Thyroid gland (tissue), 4 donors: ENCODE results near the gene ZNF10. TPM values are rescaled to one million over a fixed set of nuclear protein-coding genes. Genes with fewer than 3 reads are reported as not detected.

ENCODE experiments used
- DNase-seq, 2 donors: peaks; one replicate each; pipeline ENCODE4 v3.0.0-alpha.2; 2019
- H3K27ac ChIP-seq, 3 donors: fragments of 200-600 bp; sonication (generic); 1 replicate in 2 of 3; 2 replicates in 1 of 3; pipeline ENCODE4 v1.5.1; 2016 to 2019; ENCODE audit warnings: mild to moderate bottlenecking in 1 of 3, moderate library complexity in 1 of 3
- H3K27me3 ChIP-seq: fragments of 200-600 bp; sonication (generic); one replicate; pipeline ENCODE4 v1.5.1; 2019
- H3K36me3 ChIP-seq, 2 donors: fragments of 200-600 bp; sonication (generic); one replicate each; pipeline ENCODE4 v1.5.1; 2016 to 2019
- H3K4me1 ChIP-seq, 2 donors: fragments of 200-600 bp; sonication (generic); one replicate each; pipeline ENCODE4 v1.5.1; 2017 to 2019
- H3K4me3 ChIP-seq, 3 donors: fragments of 200-600 bp; sonication (generic); replicated peaks in 1 of 3; 1 replicate in 2 of 3; 2 replicates in 1 of 3; pipeline ENCODE4 v1.5.1; 2016; ENCODE audit warnings: mild to moderate bottlenecking in 1 of 3
- H3K9me3 ChIP-seq: fragments of 200-600 bp; sonication (generic); one replicate; pipeline ENCODE4 v1.5.1; 2017
- POLR2A ChIP-seq, 2 donors: fragments of 450-650 bp; IDR thresholded peaks; one replicate each; pipeline ENCODE4 v1.6.1; 2017; ENCODE audit warnings: antibody characterized with exemption in 2 of 2, mild to moderate bottlenecking in 2 of 2, moderate library complexity in 1 of 2
- WGBS, 2 donors: methylation state at CpG; one replicate each; pipeline ENCODE4 v1.1.5; 2017; 5-methylcytosine and 5-hydroxymethylcytosine counted together
- intact Hi-C: fragments of 100-400 bp; cut with DNase I; formaldehyde crosslinking; loops from one replicate; pipeline ENCODE4 v1.15.1; 2023
- total RNA-seq, 4 donors: library from RNA; depleted of rRNA; stranded (reverse); fragments of >200 nt; gene quantifications; one replicate each; pipeline ENCODE4 v1.2.3, GENCODE V29; 2016
- TF ChIP-seq, protein P1 (sequence below), 6 experiments: fragments of 200-600 bp in 3 of 6; fragments of 450-650 bp in 3 of 6; sonication (generic) in 3 of 6; IDR thresholded peaks; one replicate each; pipeline ENCODE4 v1.5.1; 2016 to 2019; ENCODE audit warnings: antibody characterized with exemption in 6 of 6, mild to moderate bottlenecking in 2 of 6, inconsistent platforms in 1 of 6, moderate library complexity in 1 of 6

The ZNF10 gene
- total RNA-seq, 4 donors from 2014 or later = 27.8 to 50.0 (median 37.6) TPM

DNA sequence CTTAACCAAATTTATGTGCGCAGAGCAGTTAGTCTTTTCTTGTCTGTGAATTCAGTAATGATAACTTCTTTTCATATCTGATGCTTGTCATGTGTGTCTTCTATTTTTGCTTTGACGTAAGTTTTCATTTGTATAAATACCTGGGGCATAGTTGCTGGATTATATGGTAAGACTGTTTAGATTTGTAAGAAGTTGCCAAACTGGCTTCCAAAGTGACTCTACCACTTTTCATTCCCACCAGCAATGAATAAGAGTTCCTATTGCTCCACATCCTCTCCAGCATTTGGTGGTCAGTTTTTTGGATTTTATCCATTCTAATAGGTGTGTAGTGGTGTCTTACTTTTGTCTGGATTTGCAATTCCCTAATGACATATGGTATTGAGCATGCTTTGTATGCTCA lies 59.7 kb downstream of the ZNF10 start:
- no peak for DNase-seq
- Histone ChIP-seq H3K27me3 (no peaks in the 10 kb centered on the region), H3K4me1 (no peaks in the 10 kb centered on the region), H3K27ac (no peak overlapping the region), H3K4me3 (no peak overlapping the region), H3K36me3 (peaks cover 92 to 93% of the 10 kb centered on the region in 2 donors), H3K9me3 (no peaks in the 10 kb centered on the region)
- intact Hi-C loops = no loop called here
- WGBS, 2 donors = 98 to 99% methylated on average over 2 of the region's 2 CpGs
- no peak for TF ChIP-seq POLR2A (IDR thresholded peaks at IDR 0.05)
- TF ChIP-seq, protein P1, sequence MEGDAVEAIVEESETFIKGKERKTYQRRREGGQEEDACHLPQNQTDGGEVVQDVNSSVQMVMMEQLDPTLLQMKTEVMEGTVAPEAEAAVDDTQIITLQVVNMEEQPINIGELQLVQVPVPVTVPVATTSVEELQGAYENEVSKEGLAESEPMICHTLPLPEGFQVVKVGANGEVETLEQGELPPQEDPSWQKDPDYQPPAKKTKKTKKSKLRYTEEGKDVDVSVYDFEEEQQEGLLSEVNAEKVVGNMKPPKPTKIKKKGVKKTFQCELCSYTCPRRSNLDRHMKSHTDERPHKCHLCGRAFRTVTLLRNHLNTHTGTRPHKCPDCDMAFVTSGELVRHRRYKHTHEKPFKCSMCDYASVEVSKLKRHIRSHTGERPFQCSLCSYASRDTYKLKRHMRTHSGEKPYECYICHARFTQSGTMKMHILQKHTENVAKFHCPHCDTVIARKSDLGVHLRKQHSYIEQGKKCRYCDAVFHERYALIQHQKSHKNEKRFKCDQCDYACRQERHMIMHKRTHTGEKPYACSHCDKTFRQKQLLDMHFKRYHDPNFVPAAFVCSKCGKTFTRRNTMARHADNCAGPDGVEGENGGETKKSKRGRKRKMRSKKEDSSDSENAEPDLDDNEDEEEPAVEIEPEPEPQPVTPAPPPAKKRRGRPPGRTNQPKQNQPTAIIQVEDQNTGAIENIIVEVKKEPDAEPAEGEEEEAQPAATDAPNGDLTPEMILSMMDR (IDR thresholded peaks at IDR 0.05) = no peak

DNA sequence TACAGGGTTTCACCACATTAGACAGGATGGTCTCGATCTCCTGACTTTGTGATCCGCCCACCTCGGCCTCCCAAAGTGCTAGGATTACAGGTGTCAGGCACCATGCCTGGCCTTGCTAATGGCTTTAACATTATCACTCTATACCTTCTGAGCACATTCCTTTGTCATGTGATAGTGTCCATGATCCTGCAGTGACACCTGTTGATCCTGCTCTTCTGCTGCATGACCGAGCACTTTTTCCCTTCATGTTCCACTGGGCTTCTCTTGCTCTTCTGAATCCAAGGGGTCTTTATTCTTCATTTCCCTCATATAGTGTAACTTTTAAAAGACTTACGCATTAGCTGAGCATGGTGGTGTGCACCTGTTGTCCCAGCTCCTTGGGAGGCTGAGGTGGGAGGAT lies 62.4 kb downstream of the ZNF10 start:
- Histone ChIP-seq H3K9me3 (no peaks in the 10 kb centered on the region), H3K4me3 (no peak overlapping the region), H3K27me3 (no peaks in the 10 kb centered on the region), H3K27ac (no peak overlapping the region), H3K36me3 (peaks cover 84 to 88% of the 10 kb centered on the region in 2 donors), H3K4me1 (no peaks in the 10 kb centered on the region)
- no peak for DNase-seq
- no peak for TF ChIP-seq POLR2A (IDR thresholded peaks at IDR 0.05)
- TF ChIP-seq, protein P1 (IDR thresholded peaks at IDR 0.05) = no peak
- intact Hi-C loops = no loop called here
- 95 to 99% methylated on average over 5 of the region's 5 CpGs for WGBS, 2 donors

DNA sequence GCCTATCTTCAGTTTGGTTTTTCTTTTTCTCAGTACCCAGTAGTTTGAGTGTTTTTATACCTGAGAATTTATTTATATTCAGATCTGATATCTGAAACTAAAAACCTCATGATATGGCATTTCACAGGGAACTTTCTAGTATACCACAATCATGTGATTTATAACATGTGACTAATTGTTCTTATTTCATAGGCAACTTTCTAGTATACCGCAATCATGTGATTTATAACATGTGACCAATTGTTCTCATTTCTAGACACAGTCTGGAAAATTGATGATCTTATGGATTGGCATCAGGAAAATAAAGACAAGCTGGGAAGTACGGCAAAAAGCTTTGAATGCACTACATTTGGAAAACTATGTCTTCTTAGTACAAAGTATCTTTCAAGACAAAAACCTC lies 71.5 kb downstream of the ZNF10 start:
- Histone ChIP-seq H3K9me3 (peaks cover 38% of the 10 kb centered on the region), H3K36me3 (peaks cover 33 to 34% of the 10 kb centered on the region in 2 donors), H3K4me1 (no peaks in the 10 kb centered on the region), H3K27me3 (no peaks in the 10 kb centered on the region), H3K4me3 (no peak overlapping the region), H3K27ac (no peak overlapping the region)
- intact Hi-C loops = no loop called here
- TF ChIP-seq, protein P1 (IDR thresholded peaks at IDR 0.05) = no peak
- TF ChIP-seq POLR2A (IDR thresholded peaks at IDR 0.05) = no peak
- WGBS, 2 donors = 52 to 100% methylated on average over 2 of the region's 2 CpGs
- no peak for DNase-seq

DNA sequence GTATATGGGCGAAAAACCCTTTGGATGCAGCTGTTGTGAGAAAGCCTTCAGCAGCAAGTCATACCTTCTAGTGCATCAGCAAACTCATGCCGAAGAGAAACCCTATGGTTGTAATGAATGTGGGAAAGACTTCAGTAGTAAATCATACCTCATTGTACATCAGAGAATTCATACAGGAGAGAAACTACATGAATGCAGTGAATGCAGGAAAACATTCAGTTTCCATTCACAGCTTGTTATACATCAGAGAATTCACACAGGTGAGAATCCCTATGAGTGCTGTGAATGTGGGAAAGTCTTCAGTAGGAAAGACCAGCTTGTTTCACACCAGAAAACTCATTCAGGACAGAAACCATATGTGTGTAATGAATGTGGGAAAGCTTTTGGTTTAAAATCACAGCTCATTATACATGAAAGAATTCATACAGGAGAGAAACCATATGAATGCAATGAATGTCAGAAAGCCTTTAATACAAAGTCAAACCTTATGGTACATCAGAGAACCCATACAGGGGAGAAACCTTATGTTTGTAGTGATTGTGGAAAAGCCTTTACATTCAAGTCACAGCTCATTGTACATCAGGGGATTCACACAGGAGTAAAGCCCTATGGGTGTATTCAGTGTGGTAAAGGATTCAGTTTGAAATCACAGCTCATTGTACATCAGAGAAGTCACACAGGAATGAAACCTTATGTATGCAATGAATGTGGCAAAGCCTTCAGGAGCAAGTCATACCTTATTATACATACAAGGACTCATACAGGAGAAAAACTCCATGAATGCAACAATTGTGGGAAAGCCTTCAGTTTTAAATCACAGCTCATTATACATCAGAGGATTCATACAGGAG lies 72.3 kb downstream of the ZNF10 start:
- intact Hi-C loops = no loop called here
- H3K27ac ChIP-seq = no peak overlapping the region
- H3K36me3 ChIP-seq = peaks cover 33 to 34% of the 10 kb centered on the region in 2 donors
- H3K4me1 ChIP-seq = no peaks in the 10 kb centered on the region
- no peak for DNase-seq
- 95 to 100% methylated on average over 2 of the region's 2 CpGs for WGBS, 2 donors
- TF ChIP-seq POLR2A (IDR thresholded peaks at IDR 0.05) = no peak
- TF ChIP-seq, protein P1 (IDR thresholded peaks at IDR 0.05) = no peak
- H3K27me3 ChIP-seq = no peaks in the 10 kb centered on the region
- H3K4me3 ChIP-seq = no peak overlapping the region
- peaks cover 38% of the 10 kb centered on the region for H3K9me3 ChIP-seq
